ENCODE measurements around the gene NUMB. TPM values are rescaled to one million over a fixed set of nuclear protein-coding genes. Genes with fewer than 3 reads are reported as not detected.
A peak's percentile ranks its signal among the peaks of the same experiment; 100 is the strongest.

Gene NUMB
- polyA plus RNA-seq (2013), result 51.0 TPM

GRCh38 chr14:73458183-73458976 lies at the start of gene NUMB:
Gene NUMB (minus strand): TSS chr14:73458546. CDS start chr14:73355751, 102,795 bp downstream.
- 0% methylated on average over 55 of the region's 60 CpGs for WGBS (ENCODE audit: insufficient coverage)
- ChIA-PET POLR2A (interaction anchor here (0.6 to 0.7 kb wide), 6 partner anchors 9 to 592 kb away, joined by 3 to 9 read pairs (median 4); no protein-coding TSS in a partner anchor), CTCF (interaction anchor here (0.9 to 1.5 kb wide), 3 partner anchors 12 to 15 kb away, joined by 3 to 6 read pairs (median 5); no protein-coding TSS in a partner anchor)
- H3K4me1 ChIP-seq (ENCODE audit: control extremely low read depth in 1 of 4, control insufficient read depth in 4 of 4, insufficient read depth in 4 of 4, low read length in 3 of 4), result peaks cover 20 to 64% (median 41%) of the 10 kb centered on the region in 4 experiments
- H3K27ac ChIP-seq (ENCODE audit: insufficient read depth in 1 of 2, low read depth in 1 of 2, low read length in 2 of 2, poor library complexity in 1 of 2, severe bottlenecking in 2 of 2), result peak within 1 kb of the TSS; percentile 62 to 90
- H3K36me3 ChIP-seq (ENCODE audit: control insufficient read depth in 4 of 4, insufficient read depth in 4 of 4, low read length in 3 of 4), result no peaks in the 10 kb centered on the region
- peak within 1 kb of the TSS; percentile 78 to 99 (median 97) for H3K4me3 ChIP-seq (ENCODE audit: control insufficient read depth in 1 of 7, extremely low read depth in 1 of 7, insufficient read depth in 4 of 7, low read depth in 2 of 7, low read length in 6 of 7)
- H3K27me3 ChIP-seq (replicated peaks in 2 of 5; ENCODE audit: control insufficient read depth in 4 of 5, insufficient read depth in 5 of 5, low read length in 4 of 5), result no peaks in the 10 kb centered on the region
- H3K9me3 ChIP-seq (ENCODE audit: control extremely low read depth in 1 of 5, control insufficient read depth in 4 of 5, insufficient read depth in 2 of 5, low read depth in 1 of 5, low read length in 4 of 5), result no peaks in the 10 kb centered on the region
- peak; percentile 100 for DNase-seq

GRCh38 chr14:73503648-73504047 lies 45.3 kb upstream of the NUMB start:
- CTCF ChIA-PET, result interaction anchor here (1.0 to 1.6 kb wide), 5 partner anchors 16 to 142 kb away, joined by 3 to 6 read pairs (median 4); no protein-coding TSS in a partner anchor

GRCh38 chr14:73502017-73502619 lies 43.8 kb upstream of the NUMB start:
- CTCF ChIA-PET, result interaction anchor here (0.7 to 1.3 kb wide), 2 partner anchors 65 to 143 kb away, joined by 4 read pairs; no protein-coding TSS in a partner anchor
- Histone ChIP-seq H3K9me3 (ENCODE audit: control extremely low read depth in 1 of 5, control insufficient read depth in 4 of 5, insufficient read depth in 2 of 5, low read depth in 1 of 5, low read length in 4 of 5) (no peaks in the 10 kb centered on the region), H3K36me3 (ENCODE audit: control insufficient read depth in 4 of 4, insufficient read depth in 4 of 4, low read length in 3 of 4) (peaks cover 0 to 10% (median 4%) of the 10 kb centered on the region in 4 experiments), H3K27ac (ENCODE audit: insufficient read depth in 1 of 2, low read depth in 1 of 2, low read length in 2 of 2, poor library complexity in 1 of 2, severe bottlenecking in 2 of 2) (no peak overlapping the region), H3K27me3 (replicated peaks in 2 of 5; ENCODE audit: control insufficient read depth in 4 of 5, insufficient read depth in 5 of 5, low read length in 4 of 5) (no peaks in the 10 kb centered on the region), H3K4me1 (ENCODE audit: control extremely low read depth in 1 of 4, control insufficient read depth in 4 of 4, insufficient read depth in 4 of 4, low read length in 3 of 4) (no peaks in the 10 kb centered on the region), H3K4me3 (ENCODE audit: control insufficient read depth in 1 of 7, extremely low read depth in 1 of 7, insufficient read depth in 4 of 7, low read depth in 2 of 7, low read length in 6 of 7) (no peak overlapping the region)
- WGBS (ENCODE audit: insufficient coverage), result 98% methylated on average over 8 of the region's 11 CpGs
- no peak for DNase-seq
- POLR2A ChIA-PET, result no interaction called here

More at GRCh38 chr14:73503648-73504047, 45.3 kb upstream of the NUMB start:
- no peaks in the 10 kb centered on the region for H3K9me3 ChIP-seq (ENCODE audit: control extremely low read depth in 1 of 5, control insufficient read depth in 4 of 5, insufficient read depth in 2 of 5, low read depth in 1 of 5, low read length in 4 of 5)
- no peak for DNase-seq
- WGBS (ENCODE audit: insufficient coverage), result 100% methylated on average over 3 of the region's 3 CpGs
- no peaks in the 10 kb centered on the region for H3K4me1 ChIP-seq (ENCODE audit: control extremely low read depth in 1 of 4, control insufficient read depth in 4 of 4, insufficient read depth in 4 of 4, low read length in 3 of 4)
- H3K27ac ChIP-seq (ENCODE audit: insufficient read depth in 1 of 2, low read depth in 1 of 2, low read length in 2 of 2, poor library complexity in 1 of 2, severe bottlenecking in 2 of 2), result no peak overlapping the region
- H3K36me3 ChIP-seq (ENCODE audit: control insufficient read depth in 4 of 4, insufficient read depth in 4 of 4, low read length in 3 of 4), result peaks cover 3 to 12% (median 4%) of the 10 kb centered on the region in 4 experiments
- no peak overlapping the region for H3K4me3 ChIP-seq (ENCODE audit: control insufficient read depth in 1 of 7, extremely low read depth in 1 of 7, insufficient read depth in 4 of 7, low read depth in 2 of 7, low read length in 6 of 7)
- POLR2A ChIA-PET, result no interaction called here
- H3K27me3 ChIP-seq (replicated peaks in 2 of 5; ENCODE audit: control insufficient read depth in 4 of 5, insufficient read depth in 5 of 5, low read length in 4 of 5), result no peaks in the 10 kb centered on the region

- Histone ChIP-seq H3K27me3 (replicated peaks in 2 of 5; ENCODE audit: control insufficient read depth in 4 of 5, insufficient read depth in 5 of 5, low read length in 4 of 5) (no peaks in the 10 kb centered on the region), H3K9me3 (ENCODE audit: control extremely low read depth in 1 of 5, control insufficient read depth in 4 of 5, insufficient read depth in 2 of 5, low read depth in 1 of 5, low read length in 4 of 5) (no peaks in the 10 kb centered on the region), H3K27ac (ENCODE audit: insufficient read depth in 1 of 2, low read depth in 1 of 2, low read length in 2 of 2, poor library complexity in 1 of 2, severe bottlenecking in 2 of 2) (no peak overlapping the region), H3K36me3 (ENCODE audit: control insufficient read depth in 4 of 4, insufficient read depth in 4 of 4, low read length in 3 of 4) (peaks cover 0 to 12% (median 4%) of the 10 kb centered on the region in 4 experiments), H3K4me1 (ENCODE audit: control extremely low read depth in 1 of 4, control insufficient read depth in 4 of 4, insufficient read depth in 4 of 4, low read length in 3 of 4) (no peaks in the 10 kb centered on the region), H3K4me3 (ENCODE audit: control insufficient read depth in 1 of 7, extremely low read depth in 1 of 7, insufficient read depth in 4 of 7, low read depth in 2 of 7, low read length in 6 of 7) (no peak overlapping the region)
- WGBS (ENCODE audit: insufficient coverage), result 97% methylated on average over 6 of the region's 6 CpGs
- ChIA-PET POLR2A (no interaction called here), CTCF (interaction anchor here (1.6 to 2.6 kb wide), 2 partner anchors 8 to 34 kb away, joined by 3 to 10 read pairs; no protein-coding TSS in a partner anchor)
- DNase-seq, result no peak
Observed at GRCh38 chr14:73500360-73500759, 42.0 kb upstream of the NUMB start.

GRCh38 chr14:73494593-73494992 lies 36.2 kb upstream of the NUMB start:
- WGBS (ENCODE audit: insufficient coverage), result no CpG with 5 or more reads among the region's 2 CpGs
- POLR2A ChIA-PET, result no interaction called here

GRCh38 chr14:73492670-73493069 lies 34.3 kb upstream of the NUMB start:
- H3K4me1 ChIP-seq (ENCODE audit: control extremely low read depth in 1 of 4, control insufficient read depth in 4 of 4, insufficient read depth in 4 of 4, low read length in 3 of 4), result peaks cover 7 to 30% (median 25%) of the 10 kb centered on the region in 4 experiments
- CTCF ChIA-PET, result no interaction called here
- WGBS (ENCODE audit: insufficient coverage), result 89% methylated on average over 2 of the region's 5 CpGs
- H3K9me3 ChIP-seq (ENCODE audit: control extremely low read depth in 1 of 5, control insufficient read depth in 4 of 5, insufficient read depth in 2 of 5, low read depth in 1 of 5, low read length in 4 of 5), result no peaks in the 10 kb centered on the region
- POLR2A ChIA-PET, result no interaction called here
- H3K27me3 ChIP-seq (replicated peaks in 2 of 5; ENCODE audit: control insufficient read depth in 4 of 5, insufficient read depth in 5 of 5, low read length in 4 of 5), result peaks cover 0 to 3% (median 0%) of the 10 kb centered on the region in 5 experiments
- DNase-seq, result peak in 1 of 3 donors; percentile 9
- H3K4me3 ChIP-seq (ENCODE audit: control insufficient read depth in 1 of 7, extremely low read depth in 1 of 7, insufficient read depth in 4 of 7, low read depth in 2 of 7, low read length in 6 of 7), result peak overlapping the region in 4 of 7 experiments; percentile 79 to 83 (median 82)
- peaks cover 5 to 20% (median 6%) of the 10 kb centered on the region in 4 experiments for H3K36me3 ChIP-seq (ENCODE audit: control insufficient read depth in 4 of 4, insufficient read depth in 4 of 4, low read length in 3 of 4)
- no peak overlapping the region for H3K27ac ChIP-seq (ENCODE audit: insufficient read depth in 1 of 2, low read depth in 1 of 2, low read length in 2 of 2, poor library complexity in 1 of 2, severe bottlenecking in 2 of 2)

More at GRCh38 chr14:73494593-73494992, 36.2 kb upstream of the NUMB start:
- Histone ChIP-seq H3K9me3 (ENCODE audit: control extremely low read depth in 1 of 5, control insufficient read depth in 4 of 5, insufficient read depth in 2 of 5, low read depth in 1 of 5, low read length in 4 of 5) (no peaks in the 10 kb centered on the region), H3K27ac (ENCODE audit: insufficient read depth in 1 of 2, low read depth in 1 of 2, low read length in 2 of 2, poor library complexity in 1 of 2, severe bottlenecking in 2 of 2) (no peak overlapping the region), H3K4me3 (ENCODE audit: control insufficient read depth in 1 of 7, extremely low read depth in 1 of 7, insufficient read depth in 4 of 7, low read depth in 2 of 7, low read length in 6 of 7) (no peak overlapping the region), H3K36me3 (ENCODE audit: control insufficient read depth in 4 of 4, insufficient read depth in 4 of 4, low read length in 3 of 4) (peaks cover 5 to 20% (median 7%) of the 10 kb centered on the region in 4 experiments), H3K4me1 (ENCODE audit: control extremely low read depth in 1 of 4, control insufficient read depth in 4 of 4, insufficient read depth in 4 of 4, low read length in 3 of 4) (peaks cover 7 to 30% (median 25%) of the 10 kb centered on the region in 4 experiments), H3K27me3 (replicated peaks in 2 of 5; ENCODE audit: control insufficient read depth in 4 of 5, insufficient read depth in 5 of 5, low read length in 4 of 5) (peaks cover 0 to 2% (median 0%) of the 10 kb centered on the region in 5 experiments)
- CTCF ChIA-PET, result no interaction called here
- no peak for DNase-seq
